Astrocyte (in vitro differentiated cells and primary cell): ENCODE data around the gene P2RY1. TPM values are rescaled to one million over a fixed set of nuclear protein-coding genes. Genes with fewer than 3 reads are reported as not detected.

Source experiments
- DNase-seq: peaks from one replicate; pipeline ENCODE4 v3.0.0-alpha.2; 2010; ENCODE audit warnings: low read depth
- FAIRE-seq: peaks from 2 replicates; lab custom pipeline; 2011; peaks lifted over from hg19 to GRCh38; lab: Jason Lieb, UNC
- H2AFZ ChIP-seq: 2 replicates; pipeline ENCODE4 v1.6.0; 2012; ENCODE audit warnings: low read depth, low read length, inconsistent platforms
- H3K27ac ChIP-seq: 2 replicates; pipeline ENCODE4 v1.5.1; 2011; ENCODE audit warnings: low read depth, low read length, inconsistent platforms
- H3K27me3 ChIP-seq: 2 replicates; pipeline ENCODE4 v1.6.0; 2011; ENCODE audit warnings: low read length, inconsistent platforms; ENCODE audit not compliant: insufficient read depth
- H3K36me3 ChIP-seq: 2 replicates; pipeline ENCODE4 v1.5.1; 2011; ENCODE audit warnings: low read length, inconsistent platforms; ENCODE audit not compliant: insufficient read depth
- H3K4me1 ChIP-seq: 2 replicates; pipeline ENCODE4 v1.5.1; 2011; ENCODE audit warnings: low read length, inconsistent platforms; ENCODE audit not compliant: insufficient read depth
- H3K4me2 ChIP-seq: 2 replicates; pipeline ENCODE4 v1.6.0; 2012; ENCODE audit warnings: low read length, inconsistent platforms
- H3K4me3 ChIP-seq: 2 replicates; pipeline ENCODE4 v1.5.1; 2011; ENCODE audit warnings: low read depth, mild to moderate bottlenecking, low read length, inconsistent platforms; ENCODE audit not compliant: insufficient read depth
- H3K79me2 ChIP-seq: 2 replicates; pipeline ENCODE4 v1.6.0; 2012; ENCODE audit warnings: mild to moderate bottlenecking, low read length, inconsistent platforms; ENCODE audit not compliant: insufficient read depth
- H3K9ac ChIP-seq: 2 replicates; pipeline ENCODE4 v1.6.0; 2012; ENCODE audit warnings: mild to moderate bottlenecking, low read length, inconsistent platforms
- H3K9me3 ChIP-seq: 2 replicates; pipeline ENCODE4 v1.5.1; 2012; ENCODE audit warnings: low read depth, mild to moderate bottlenecking, low read length, inconsistent platforms; ENCODE audit not compliant: insufficient read depth
- H4K20me1 ChIP-seq: 2 replicates; pipeline ENCODE4 v1.6.0; 2012; ENCODE audit warnings: low read length, inconsistent platforms; ENCODE audit not compliant: insufficient read depth
- H3K27ac Mint-ChIP-seq: one replicate; pipeline ENCODE4 v1.8.0; 2021; ENCODE audit warnings: mild to moderate bottlenecking, mixed read lengths; ENCODE audit not compliant: unreplicated experiment
- H3K27me3 Mint-ChIP-seq: one replicate; pipeline ENCODE4 v1.8.0; 2021; ENCODE audit warnings: low read depth, mixed read lengths; ENCODE audit not compliant: unreplicated experiment
- H3K36me3 Mint-ChIP-seq: one replicate; pipeline ENCODE4 v1.8.0; 2021; ENCODE audit warnings: low read depth, mixed read lengths; ENCODE audit not compliant: unreplicated experiment
- H3K4me1 Mint-ChIP-seq: one replicate; pipeline ENCODE4 v1.8.0; 2021; ENCODE audit warnings: low read depth, mixed read lengths; ENCODE audit not compliant: unreplicated experiment
- H3K4me3 Mint-ChIP-seq: one replicate; pipeline ENCODE4 v1.8.0; 2021; ENCODE audit warnings: mild to moderate bottlenecking, moderate library complexity, mixed read lengths; ENCODE audit not compliant: unreplicated experiment
- H3K9me3 Mint-ChIP-seq: one replicate; pipeline ENCODE4 v1.8.0; 2021; ENCODE audit warnings: mild to moderate bottlenecking, mixed read lengths; ENCODE audit not compliant: unreplicated experiment
- CTCF ChIP-seq: IDR thresholded peaks from 2 replicates; pipeline ENCODE4 v1.5.1; 2011; ENCODE audit warnings: low read depth, mild to moderate bottlenecking, inconsistent platforms, low read length, moderate library complexity; ENCODE audit not compliant: insufficient read depth
- EZH2 ChIP-seq: IDR thresholded peaks from 2 replicates; pipeline ENCODE4 v1.6.1; 2012; ENCODE audit warnings: mild to moderate bottlenecking, low read length, inconsistent platforms; ENCODE audit not compliant: insufficient read depth
- total RNA-seq: library from RNA; stranded (reverse); gene quantifications from 2 replicates; pipeline ENCODE4 v1.2.1, GENCODE V29; 2021

Gene P2RY1
- total RNA-seq, 1 donor from 2014 or later, result 1.4 TPM

- no peak overlapping the region for H2AFZ ChIP-seq
- peaks cover 5% of the 10 kb centered on the region for H3K9me3 Mint-ChIP-seq
- H3K27me3 Mint-ChIP-seq, result no peaks in the 10 kb centered on the region
- DNase-seq, result no peak
- H3K4me1 Mint-ChIP-seq, result peaks cover 3% of the 10 kb centered on the region
- no peaks in the 10 kb centered on the region for H3K27me3 ChIP-seq
- H3K36me3 Mint-ChIP-seq, result no peaks in the 10 kb centered on the region
- no peaks in the 10 kb centered on the region for H3K79me2 ChIP-seq
- no peaks in the 10 kb centered on the region for H3K4me1 ChIP-seq
- no peak overlapping the region for H3K27ac ChIP-seq
- no peaks in the 10 kb centered on the region for H3K36me3 ChIP-seq
- no peak overlapping the region for H3K4me2 ChIP-seq
- no peak for FAIRE-seq
- H3K4me3 Mint-ChIP-seq, result no peak overlapping the region
- H3K9me3 ChIP-seq, result no peaks in the 10 kb centered on the region
- no peak overlapping the region for H3K27ac Mint-ChIP-seq
- no peak overlapping the region for H3K9ac ChIP-seq
- no peaks in the 10 kb centered on the region for H4K20me1 ChIP-seq
- no peak for TF ChIP-seq EZH2
- no peak for TF ChIP-seq CTCF
- no peak overlapping the region for H3K4me3 ChIP-seq
These were observed 15.2 kb downstream of the P2RY1 start for GRCh38 chr3:152849996-152850578.

GRCh38 chr3:152853196-152853595, 18.3 kb downstream of the P2RY1 start:
- H3K36me3 ChIP-seq, result no peaks in the 10 kb centered on the region
- H3K4me1 Mint-ChIP-seq, result peaks cover 4% of the 10 kb centered on the region
- H3K79me2 ChIP-seq, result no peaks in the 10 kb centered on the region
- H2AFZ ChIP-seq, result no peak overlapping the region
- no peak overlapping the region for H3K4me3 Mint-ChIP-seq
- H4K20me1 ChIP-seq, result no peaks in the 10 kb centered on the region
- H3K9me3 ChIP-seq, result no peaks in the 10 kb centered on the region
- no peak overlapping the region for H3K4me3 ChIP-seq
- H3K27ac Mint-ChIP-seq, result peak overlapping the region; percentile 89
- TF ChIP-seq CTCF (no peak), EZH2 (no peak)
- no peaks in the 10 kb centered on the region for H3K4me1 ChIP-seq
- no peak overlapping the region for H3K9ac ChIP-seq
- no peak for FAIRE-seq
- H3K4me2 ChIP-seq, result no peak overlapping the region
- no peak overlapping the region for H3K27ac ChIP-seq
- H3K36me3 Mint-ChIP-seq, result no peaks in the 10 kb centered on the region
- DNase-seq, result peak; percentile 12
- H3K9me3 Mint-ChIP-seq, result no peaks in the 10 kb centered on the region
- no peaks in the 10 kb centered on the region for H3K27me3 ChIP-seq
- H3K27me3 Mint-ChIP-seq, result no peaks in the 10 kb centered on the region

GRCh38 chr3:152857082-152857481, 22.2 kb downstream of the P2RY1 start:
- Histone ChIP-seq H3K4me1 (no peaks in the 10 kb centered on the region), H3K79me2 (no peaks in the 10 kb centered on the region), H3K4me3 (no peak overlapping the region), H4K20me1 (no peaks in the 10 kb centered on the region), H2AFZ (no peak overlapping the region), H3K4me2 (no peak overlapping the region), H3K27me3 (no peaks in the 10 kb centered on the region), H3K9me3 (no peaks in the 10 kb centered on the region), H3K27ac (no peak overlapping the region), H3K36me3 (no peaks in the 10 kb centered on the region), H3K9ac (no peak overlapping the region)
- TF ChIP-seq CTCF, result no peak
- no peak for TF ChIP-seq EZH2
- H3K4me1 Mint-ChIP-seq, result peaks cover 4% of the 10 kb centered on the region
- H3K36me3 Mint-ChIP-seq, result no peaks in the 10 kb centered on the region
- FAIRE-seq (no peak), DNase-seq (no peak)
- H3K27me3 Mint-ChIP-seq, result no peaks in the 10 kb centered on the region
- H3K4me3 Mint-ChIP-seq, result no peak overlapping the region
- H3K9me3 Mint-ChIP-seq, result no peaks in the 10 kb centered on the region
- no peak overlapping the region for H3K27ac Mint-ChIP-seq
